Measurements from ENCODE around the gene ALDH3A1. TPM values are rescaled to one million over a fixed set of nuclear protein-coding genes. Genes with fewer than 3 reads are reported as not detected.

ALDH3A1 gene
- total and polyA plus RNA-seq, 9 of the 15 experiments (the other 6 are each of a cell fraction or from before 2014, with no cell fraction given) = not detected

GRCh38 chr17:19740933-19741332 lies 7.2 kb downstream of the ALDH3A1 start:
- Histone ChIP-seq H3K27ac (ENCODE audit: extremely low read depth, low read depth, low read length) (no peak overlapping the region), H3K4me3 (no peak overlapping the region), H3K27me3 (ENCODE audit: control insufficient read depth in 2 of 2, insufficient read depth in 2 of 2, low read length in 2 of 2) (peaks cover 6 to 23% of the 10 kb centered on the region in 2 experiments; a peak in 4 of 5 replicates), H4K20me1 (replicated peaks; ENCODE audit: control insufficient read depth, insufficient read depth, low read length) (no peaks in the 10 kb centered on the region), H3K9ac (ENCODE audit: insufficient read depth in 1 of 2, low read depth in 2 of 2, low read length in 2 of 2) (no peak overlapping the region), H3K4me2 (ENCODE audit: insufficient read depth, low read length) (no peak overlapping the region), H3K9me3 (replicated peaks; ENCODE audit: control insufficient read depth, insufficient read depth, low read depth, low read length) (no peaks in the 10 kb centered on the region), H2AFZ (ENCODE audit: low read depth, low read length) (no peak overlapping the region), H3K4me1 (replicated peaks in 1 of 2; ENCODE audit: control insufficient read depth in 2 of 2, insufficient read depth in 2 of 2, low read length in 2 of 2) (peaks cover 0 to 5% of the 10 kb centered on the region in 2 experiments; a peak in 1 of 5 replicates), H3K79me2 (ENCODE audit: control insufficient read depth, insufficient read depth, low read length) (no peaks in the 10 kb centered on the region), H3K36me3 (ENCODE audit: control insufficient read depth, insufficient read depth, low read length) (no peaks in the 10 kb centered on the region), H3K9me1 (ENCODE audit: control insufficient read depth, insufficient read depth, low read length) (no peaks in the 10 kb centered on the region)
- no TSS peak for BruUV-seq (replicated peaks)
- no peak for DNase-seq (ENCODE audit: extremely low read depth in 1 of 4, low spot score in 3 of 4)
- TF ChIP-seq ZNF347 (CRISPR knock-in tag; IDR thresholded peaks at IDR 0.05; ENCODE audit: low read depth) = no peak
- no peak for TF ChIP-seq RHOXF2B (CRISPR knock-in tag; conservative IDR thresholded peaks at IDR 0.05)
- no peak for TF ChIP-seq FOSL1 (tag; conservative IDR thresholded peaks at IDR 0.05)
- TF ChIP-seq YBX1 (IDR thresholded peaks at IDR 0.05) = no peak
- TF ChIP-seq MXD1 (CRISPR knock-in tag; IDR thresholded peaks at IDR 0.05; ENCODE audit: borderline replicate concordance, poor library complexity, severe bottlenecking) = no peak
- TF ChIP-seq DMBX1 (CRISPR knock-in tag; IDR thresholded peaks at IDR 0.05; ENCODE audit: borderline replicate concordance) = no peak
- no peak for TF ChIP-seq ZBTB33 (CRISPR knock-in tag; IDR thresholded peaks at IDR 0.05)
- no peak for TF ChIP-seq XRCC5 (IDR thresholded peaks at IDR 0.05; ENCODE audit: low read depth, low read length)
- no peak for TF ChIP-seq ZNF584 (CRISPR knock-in tag; IDR thresholded peaks at IDR 0.05; ENCODE audit: low read depth)
- TF ChIP-seq SMAD4 (CRISPR knock-in tag; conservative IDR thresholded peaks at IDR 0.05) = no peak
- POLR2A ChIA-PET = interaction anchor here (0.6 kb wide), 1 partner anchor 67 kb away, joined by 3 read pairs; no protein-coding TSS in a partner anchor
- CTCF ChIA-PET (ENCODE audit: low intra/inter-chr PET ratio) = no interaction called here
- no peak for ATAC-seq
- intact Hi-C loops (cut with micrococcal nuclease) = no loop called here
- no peak for FAIRE-seq
- 2% methylated on average over 5 of the region's 7 CpGs for WGBS (ENCODE audit: insufficient coverage, low coverage, missing lambda C conversion rate)
- in situ Hi-C loops (cut with MboI) = no loop called here

Measured in K562 (cell line).